MM.1S (cell line): ENCODE data around the gene PAOX.

ENCODE experiments used
- DNase-seq: peaks from one replicate; pipeline ENCODE4 v3.0.0-alpha.2; 2015
- H2AFZ ChIP-seq: fragments of 300-600 bp; sonication (generic); 2 replicates; pipeline ENCODE4 v1.6.0; 2016; ENCODE audit warnings: antibody characterized with exemption, low read length
- H3F3A ChIP-seq: fragments of 300-600 bp; sonication (generic); 2 replicates; pipeline ENCODE4 v1.6.1; 2016; ENCODE audit warnings: mild to moderate bottlenecking, antibody characterized with exemption, low read length, moderate library complexity, mixed read lengths; ENCODE audit not compliant: insufficient read depth
- H3K27ac ChIP-seq: fragments of 300-600 bp; sonication (generic); 2 replicates; pipeline ENCODE4 v1.5.1; 2016; ENCODE audit warnings: mild to moderate bottlenecking, low read length
- H3K27me3 ChIP-seq: fragments of 300-600 bp; sonication (generic); replicated peaks from 2 replicates; pipeline ENCODE4 v1.6.0; 2016; ENCODE audit warnings: low read length; ENCODE audit not compliant: insufficient read depth
- H3K36me3 ChIP-seq: fragments of 300-600 bp; sonication (generic); replicated peaks from 2 replicates; pipeline ENCODE4 v1.6.1; 2016; ENCODE audit warnings: mild to moderate bottlenecking, low read length, mixed read lengths; ENCODE audit not compliant: insufficient read depth
- H3K4me1 ChIP-seq: fragments of 300-600 bp; sonication (generic); 2 replicates; pipeline ENCODE4 v1.6.1; 2016; ENCODE audit warnings: low read length, mixed read lengths
- H3K4me2 ChIP-seq: fragments of 300-600 bp; sonication (generic); 2 replicates; pipeline ENCODE4 v1.6.0; 2016; ENCODE audit warnings: low read depth, low read length
- H3K4me3 ChIP-seq: fragments of 300-600 bp; sonication (generic); 2 replicates; pipeline ENCODE4 v1.5.1; 2016; ENCODE audit warnings: low read length, mixed read lengths
- H3K79me2 ChIP-seq: fragments of 300-600 bp; sonication (generic); 2 replicates; pipeline ENCODE4 v1.6.1; 2016; ENCODE audit warnings: mixed run types, low read length, mixed read lengths
- H3K9ac ChIP-seq: fragments of 300-600 bp; sonication (generic); 2 replicates; pipeline ENCODE4 v1.6.1; 2016; ENCODE audit warnings: low read length, mixed read lengths
- H3K9me2 ChIP-seq: fragments of 300-600 bp; sonication (generic); replicated peaks from 2 replicates; pipeline ENCODE4 v1.6.1; 2016; ENCODE audit warnings: mild to moderate bottlenecking, low read length, mixed read lengths; ENCODE audit not compliant: insufficient read depth
- H3K9me3 ChIP-seq: fragments of 300-600 bp; sonication (generic); replicated peaks from 2 replicates; pipeline ENCODE4 v1.6.1; 2016; ENCODE audit warnings: mild to moderate bottlenecking, low read length, mixed read lengths; ENCODE audit not compliant: insufficient read depth
- H4K20me1 ChIP-seq: fragments of 300-600 bp; sonication (generic); 2 replicates; pipeline ENCODE4 v1.6.1; 2016; ENCODE audit warnings: mild to moderate bottlenecking, low read length, moderate library complexity, mixed read lengths; ENCODE audit not compliant: insufficient read depth
- CTCF ChIP-seq: fragments of 300-600 bp; sonication (generic); IDR thresholded peaks from 2 replicates; pipeline ENCODE4 v1.5.1; 2016; ENCODE audit warnings: antibody characterized with exemption, low read length, mixed read lengths

PAOX gene

GRCh38 chr10:133440633-133441285, 61.7 kb downstream of the PAOX start:
- Histone ChIP-seq H3K9me3 (no peaks in the 10 kb centered on the region), H4K20me1 (no peaks in the 10 kb centered on the region), H3K27me3 (no peaks in the 10 kb centered on the region), H3K9me2 (no peaks in the 10 kb centered on the region), H3K4me2 (no peak overlapping the region), H2AFZ (no peak overlapping the region), H3K36me3 (no peaks in the 10 kb centered on the region), H3K9ac (no peak overlapping the region), H3K4me1 (no peaks in the 10 kb centered on the region), H3K4me3 (no peak overlapping the region), H3K79me2 (no peaks in the 10 kb centered on the region), H3K27ac (no peak overlapping the region), H3F3A (no peaks in the 10 kb centered on the region)
- TF ChIP-seq CTCF = no peak
- DNase-seq = no peak
